Activated CD4-positive, alpha-beta T cell treated with anti-CD3 and anti-CD28 coated beads, Interleukin-2, amount 50 U/mL, for 48 hours (primary cell): ENCODE results near the gene SH2D3C.

Source experiments
- DNase-seq, 2 experiments: peaks; one replicate each; pipeline ENCODE4 v3.0.0-alpha.2; 2020

Gene SH2D3C

DNA sequence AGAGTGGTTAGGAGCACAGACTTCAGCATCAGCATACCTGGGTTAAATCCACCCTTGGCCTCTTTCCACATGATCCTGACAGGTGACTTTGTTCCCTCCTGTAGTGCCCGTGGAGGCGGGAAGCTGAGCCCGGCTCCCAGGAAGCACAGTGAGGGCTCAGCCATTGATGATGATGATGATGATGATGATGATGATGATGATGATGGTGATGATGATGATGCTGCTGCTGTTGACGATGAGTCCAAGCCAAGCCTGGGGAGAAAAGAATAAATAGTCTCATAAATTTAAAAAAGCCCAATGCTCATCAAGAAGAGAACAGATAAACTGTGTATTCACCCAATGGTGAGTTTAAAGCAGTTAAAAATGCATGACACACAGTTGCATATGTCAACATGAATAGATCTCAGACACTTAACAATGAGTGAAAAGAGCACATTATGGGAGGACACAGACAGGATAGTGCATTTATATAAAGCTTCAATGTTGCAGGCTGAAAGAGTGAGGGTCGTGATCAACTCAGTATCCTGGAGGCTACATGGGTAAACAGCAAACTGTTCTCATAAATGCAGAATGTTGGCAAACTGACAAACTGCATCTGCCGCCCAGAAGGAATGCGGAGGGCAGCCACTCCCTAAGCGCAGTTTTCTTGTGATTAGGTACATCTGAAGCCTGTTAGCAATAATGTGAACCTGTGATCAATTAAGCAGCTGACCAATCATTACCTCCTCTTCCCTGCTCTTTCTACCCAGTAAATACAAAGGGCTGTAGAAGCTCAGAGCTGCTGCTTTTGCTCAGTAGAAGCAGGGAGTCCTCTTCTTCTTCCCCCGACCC lies 83.4 kb downstream of the SH2D3C start:
- DNase-seq = no peak

DNA sequence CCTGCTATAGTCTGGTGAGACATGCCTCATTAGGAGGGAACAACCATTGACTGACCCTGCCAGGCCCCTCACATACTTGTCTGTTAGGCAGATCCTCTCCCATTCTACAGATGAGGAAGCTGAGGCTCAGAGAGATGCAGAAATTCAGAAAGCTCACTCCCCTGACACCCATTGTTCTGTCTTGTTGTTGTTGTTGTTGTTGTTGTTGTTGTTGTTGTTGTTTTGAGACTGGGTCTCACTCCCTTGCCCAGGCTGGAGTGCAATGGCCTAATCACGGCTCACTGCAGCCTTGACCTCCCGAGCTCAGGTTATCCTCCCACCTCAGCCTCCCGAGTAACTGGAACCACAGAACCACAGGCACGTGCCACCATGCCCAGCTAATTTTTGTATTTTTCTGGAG lies 84.8 kb downstream of the SH2D3C start:
- DNase-seq = no peak

DNA sequence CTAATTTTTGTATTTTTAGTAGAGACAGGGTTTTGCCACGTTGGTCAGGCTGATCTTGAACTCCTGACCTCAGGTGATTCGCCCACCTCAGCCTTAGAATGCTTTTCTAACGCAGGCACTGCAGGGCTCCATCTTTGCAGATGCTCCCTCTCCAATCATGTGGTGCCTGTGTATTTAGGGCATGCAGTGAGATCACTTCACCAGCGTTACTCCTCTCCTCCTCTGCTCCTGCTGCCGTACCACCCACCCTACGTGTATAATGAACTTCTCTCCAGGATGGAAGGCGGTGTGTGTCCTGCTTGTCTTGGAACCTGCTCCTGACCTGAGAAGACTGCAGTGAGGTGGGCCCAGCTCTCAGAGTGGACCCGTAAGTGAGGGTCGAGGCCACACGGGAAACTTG lies 85.3 kb downstream of the SH2D3C start:
- no peak for DNase-seq

DNA sequence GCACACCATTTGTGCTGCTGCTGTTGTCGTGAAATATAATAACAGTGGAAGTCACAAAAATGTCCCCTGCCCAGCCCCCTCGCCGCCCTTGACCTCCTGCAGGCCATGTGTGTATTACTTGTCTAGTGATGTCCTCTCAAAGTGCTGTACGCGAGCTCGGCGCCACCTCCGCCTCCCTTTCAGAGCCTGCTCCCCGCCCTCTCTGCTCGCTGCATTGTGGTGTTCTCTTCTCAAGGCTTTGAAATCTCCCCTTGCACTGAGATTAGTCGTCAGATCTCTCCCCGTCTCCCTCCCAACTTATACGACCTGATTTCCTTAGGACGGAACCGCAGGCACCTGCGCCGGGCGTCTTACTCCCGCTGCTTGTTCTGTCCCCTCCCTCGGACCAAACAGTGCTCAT lies 86.4 kb downstream of the SH2D3C start:
- no peak for DNase-seq

DNA sequence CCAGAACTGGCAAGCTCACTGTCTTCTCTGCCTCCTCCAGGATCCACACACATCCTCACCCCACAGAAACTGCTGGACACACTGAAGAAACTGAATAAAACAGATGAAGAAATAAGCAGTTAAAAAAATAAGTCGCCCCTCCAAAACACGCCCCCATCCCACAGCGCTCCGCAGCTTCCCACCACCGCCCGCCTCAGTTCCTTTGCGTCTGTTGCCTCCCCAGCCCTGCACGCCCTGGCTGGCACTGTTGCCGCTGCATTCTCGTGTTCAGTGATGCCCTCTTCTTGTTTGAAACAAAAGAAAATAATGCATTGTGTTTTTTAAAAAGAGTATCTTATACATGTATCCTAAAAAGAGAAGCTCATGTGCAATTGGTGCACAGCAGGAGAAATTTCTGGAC lies 87.7 kb downstream of the SH2D3C start:
- no peak for DNase-seq

DNA sequence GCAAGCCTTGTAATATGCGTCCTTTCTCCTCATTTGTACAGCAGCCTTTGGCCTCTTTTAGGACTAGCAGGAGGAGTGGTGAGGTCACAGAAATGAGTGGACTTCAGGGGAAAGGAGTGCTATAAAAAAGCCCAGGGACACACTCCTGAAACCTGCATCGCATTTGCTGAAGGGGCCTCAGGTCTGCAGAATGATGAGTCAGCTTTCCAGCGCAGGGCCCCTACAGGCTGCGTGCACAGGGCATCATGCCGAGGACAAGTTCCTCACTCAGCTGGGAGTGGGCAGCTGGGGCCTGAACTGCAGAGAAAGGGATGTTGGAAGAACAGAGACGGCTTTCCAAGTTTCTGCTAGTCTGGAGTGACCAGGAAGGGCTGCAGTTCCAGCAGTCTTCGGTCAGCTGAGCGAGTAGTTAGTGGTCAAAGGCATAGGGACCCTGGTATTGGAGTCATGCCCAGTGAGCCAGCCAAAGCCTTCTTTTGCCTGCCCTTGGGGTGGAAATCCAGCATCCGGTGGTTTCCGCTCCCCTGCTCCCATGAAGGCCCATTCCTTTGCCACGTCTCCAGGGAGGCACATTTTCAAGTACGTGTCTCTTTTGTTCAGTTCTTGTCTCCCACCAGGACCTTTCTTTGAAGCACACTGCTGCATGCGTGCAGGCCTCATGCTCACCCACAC lies 89.0 kb downstream of the SH2D3C start:
- DNase-seq = no peak
